RKO (cell line): ENCODE measurements around the gene LUC7L.
"Not testable (repeated sequence)": the region's sequence is repeated elsewhere in the genome, so short reads cannot be mapped to it uniquely, and the experiment has no call there.

ENCODE experiments used
- DNase-seq: peaks from one replicate; pipeline ENCODE4 v3.0.0-alpha.2; 2016; ENCODE audit warnings: low spot score

LUC7L gene

DNA sequence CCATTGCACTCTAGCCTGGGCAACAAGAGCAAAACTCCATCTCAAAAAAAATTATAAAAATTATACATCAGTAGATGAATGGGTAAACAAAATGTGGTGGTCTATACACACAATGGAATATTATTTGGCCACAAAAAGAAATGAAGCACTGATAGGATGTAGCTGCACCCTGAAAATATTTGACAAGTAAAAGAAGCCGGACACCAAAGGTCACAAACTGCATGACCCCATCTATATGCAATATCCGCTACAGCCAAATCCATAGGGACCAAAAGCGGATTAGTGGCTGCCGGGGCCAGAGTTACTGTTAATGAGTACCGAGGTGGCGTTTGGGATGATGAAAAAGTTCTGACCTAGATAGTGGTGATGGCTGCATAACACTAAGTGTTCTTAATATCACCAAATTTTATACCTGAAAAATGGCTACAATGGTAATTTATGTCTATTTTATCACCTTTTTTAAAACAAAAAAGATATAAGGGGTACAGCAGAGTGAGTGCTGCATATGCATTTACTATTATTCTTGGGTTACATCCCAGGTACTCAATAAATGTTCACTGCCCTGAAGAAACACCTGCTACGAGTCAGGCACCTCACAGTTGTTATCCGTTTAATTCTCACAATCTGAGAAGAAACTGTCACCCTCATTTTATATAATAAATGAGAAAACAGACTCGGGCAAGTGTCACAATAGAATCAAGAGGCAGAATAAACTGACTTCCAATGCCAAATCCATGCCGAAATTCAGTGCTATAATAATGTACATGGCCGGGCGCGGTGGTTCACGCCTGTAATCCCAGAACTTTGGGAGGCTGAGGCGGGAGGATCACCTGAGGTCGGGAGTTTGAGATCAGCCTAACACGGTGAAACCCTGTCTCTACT, 49.8 kb downstream of the LUC7L start:
- no peak for DNase-seq

DNA sequence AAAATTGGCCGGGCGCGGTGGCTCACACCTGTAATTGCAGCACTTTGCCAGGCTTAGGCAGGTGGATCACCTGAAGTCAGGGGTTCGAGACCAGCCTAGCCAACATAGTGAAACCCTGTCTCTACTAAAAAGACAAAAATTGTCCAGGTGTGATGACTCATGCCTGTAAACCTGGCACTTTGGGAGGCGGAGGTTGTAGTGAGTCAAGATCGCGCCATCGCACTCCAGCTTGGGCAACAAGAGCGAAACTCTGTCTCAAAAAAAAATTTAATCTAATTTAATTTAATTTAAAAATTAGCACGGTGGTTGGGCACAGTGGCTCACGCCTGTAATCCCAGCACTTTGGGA, 50.6 kb downstream of the LUC7L start:
- DNase-seq = no peak

DNA sequence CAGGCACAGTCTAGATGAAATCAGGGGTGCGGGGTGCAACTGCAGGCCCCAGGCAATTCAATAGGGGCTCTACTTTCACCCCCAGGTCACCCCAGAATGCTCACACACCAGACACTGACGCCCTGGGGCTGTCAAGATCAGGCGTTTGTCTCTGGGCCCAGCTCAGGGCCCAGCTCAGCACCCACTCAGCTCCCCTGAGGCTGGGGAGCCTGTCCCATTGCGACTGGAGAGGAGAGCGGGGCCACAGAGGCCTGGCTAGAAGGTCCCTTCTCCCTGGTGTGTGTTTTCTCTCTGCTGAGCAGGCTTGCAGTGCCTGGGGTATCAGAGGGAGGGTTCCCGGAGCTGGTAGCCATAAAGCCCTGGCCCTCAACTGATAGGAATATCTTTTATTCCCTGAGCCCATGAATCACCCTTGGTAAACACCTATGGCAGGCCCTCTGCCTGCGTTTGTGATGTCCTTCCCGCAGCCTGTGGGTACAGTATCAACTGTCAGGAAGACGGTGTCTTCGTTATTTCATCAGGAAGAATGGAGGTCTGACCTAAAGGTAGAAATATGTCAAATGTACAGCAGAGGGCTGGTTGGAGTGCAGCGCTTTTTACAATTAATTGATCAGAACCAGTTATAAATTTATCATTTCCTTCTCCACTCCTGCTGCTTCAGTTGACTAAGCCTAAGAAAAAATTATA, 51.1 kb downstream of the LUC7L start:
- no peak for DNase-seq

DNA sequence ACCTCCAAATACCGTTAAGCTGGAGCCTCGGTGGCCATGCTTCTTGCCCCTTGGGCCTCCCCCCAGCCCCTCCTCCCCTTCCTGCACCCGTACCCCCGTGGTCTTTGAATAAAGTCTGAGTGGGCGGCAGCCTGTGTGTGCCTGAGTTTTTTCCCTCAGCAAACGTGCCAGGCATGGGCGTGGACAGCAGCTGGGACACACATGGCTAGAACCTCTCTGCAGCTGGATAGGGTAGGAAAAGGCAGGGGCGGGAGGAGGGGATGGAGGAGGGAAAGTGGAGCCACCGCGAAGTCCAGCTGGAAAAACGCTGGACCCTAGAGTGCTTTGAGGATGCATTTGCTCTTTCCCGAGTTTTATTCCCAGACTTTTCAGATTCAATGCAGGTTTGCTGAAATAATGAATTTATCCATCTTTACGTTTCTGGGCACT, 51.8 kb downstream of the LUC7L start:
- DNase-seq = peak; percentile 96

DNA sequence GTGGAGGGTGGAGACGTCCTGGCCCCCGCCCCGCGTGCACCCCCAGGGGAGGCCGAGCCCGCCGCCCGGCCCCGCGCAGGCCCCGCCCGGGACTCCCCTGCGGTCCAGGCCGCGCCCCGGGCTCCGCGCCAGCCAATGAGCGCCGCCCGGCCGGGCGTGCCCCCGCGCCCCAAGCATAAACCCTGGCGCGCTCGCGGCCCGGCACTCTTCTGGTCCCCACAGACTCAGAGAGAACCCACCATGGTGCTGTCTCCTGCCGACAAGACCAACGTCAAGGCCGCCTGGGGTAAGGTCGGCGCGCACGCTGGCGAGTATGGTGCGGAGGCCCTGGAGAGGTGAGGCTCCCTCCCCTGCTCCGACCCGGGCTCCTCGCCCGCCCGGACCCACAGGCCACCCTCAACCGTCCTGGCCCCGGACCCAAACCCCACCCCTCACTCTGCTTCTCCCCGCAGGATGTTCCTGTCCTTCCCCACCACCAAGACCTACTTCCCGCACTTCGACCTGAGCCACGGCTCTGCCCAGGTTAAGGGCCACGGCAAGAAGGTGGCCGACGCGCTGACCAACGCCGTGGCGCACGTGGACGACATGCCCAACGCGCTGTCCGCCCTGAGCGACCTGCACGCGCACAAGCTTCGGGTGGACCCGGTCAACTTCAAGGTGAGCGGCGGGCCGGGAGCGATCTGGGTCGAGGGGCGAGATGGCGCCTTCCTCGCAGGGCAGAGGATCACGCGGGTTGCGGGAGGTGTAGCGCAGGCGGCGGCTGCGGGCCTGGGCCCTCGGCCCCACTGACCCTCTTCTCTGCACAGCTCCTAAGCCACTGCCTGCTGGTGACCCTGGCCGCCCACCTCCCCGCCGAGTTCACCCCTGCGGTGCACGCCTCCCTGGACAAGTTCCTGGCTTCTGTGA, 52.5 kb downstream of the LUC7L start, which contains the start of gene HBA1:
HBA1 (plus strand) TSS at position 204 of the 906 bp plus-strand sequence; CDS start at position 241, 37 bp downstream.
- not testable (repeated sequence) for DNase-seq

DNA sequence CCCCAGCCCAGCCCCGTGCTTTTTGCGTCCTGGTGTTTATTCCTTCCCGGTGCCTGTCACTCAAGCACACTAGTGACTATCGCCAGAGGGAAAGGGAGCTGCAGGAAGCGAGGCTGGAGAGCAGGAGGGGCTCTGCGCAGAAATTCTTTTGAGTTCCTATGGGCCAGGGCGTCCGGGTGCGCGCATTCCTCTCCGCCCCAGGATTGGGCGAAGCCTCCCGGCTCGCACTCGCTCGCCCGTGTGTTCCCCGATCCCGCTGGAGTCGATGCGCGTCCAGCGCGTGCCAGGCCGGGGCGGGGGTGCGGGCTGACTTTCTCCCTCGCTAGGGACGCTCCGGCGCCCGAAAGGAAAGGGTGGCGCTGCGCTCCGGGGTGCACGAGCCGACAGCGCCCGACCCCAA, 53.2 kb downstream of the LUC7L start:
- DNase-seq = not testable (repeated sequence)

DNA sequence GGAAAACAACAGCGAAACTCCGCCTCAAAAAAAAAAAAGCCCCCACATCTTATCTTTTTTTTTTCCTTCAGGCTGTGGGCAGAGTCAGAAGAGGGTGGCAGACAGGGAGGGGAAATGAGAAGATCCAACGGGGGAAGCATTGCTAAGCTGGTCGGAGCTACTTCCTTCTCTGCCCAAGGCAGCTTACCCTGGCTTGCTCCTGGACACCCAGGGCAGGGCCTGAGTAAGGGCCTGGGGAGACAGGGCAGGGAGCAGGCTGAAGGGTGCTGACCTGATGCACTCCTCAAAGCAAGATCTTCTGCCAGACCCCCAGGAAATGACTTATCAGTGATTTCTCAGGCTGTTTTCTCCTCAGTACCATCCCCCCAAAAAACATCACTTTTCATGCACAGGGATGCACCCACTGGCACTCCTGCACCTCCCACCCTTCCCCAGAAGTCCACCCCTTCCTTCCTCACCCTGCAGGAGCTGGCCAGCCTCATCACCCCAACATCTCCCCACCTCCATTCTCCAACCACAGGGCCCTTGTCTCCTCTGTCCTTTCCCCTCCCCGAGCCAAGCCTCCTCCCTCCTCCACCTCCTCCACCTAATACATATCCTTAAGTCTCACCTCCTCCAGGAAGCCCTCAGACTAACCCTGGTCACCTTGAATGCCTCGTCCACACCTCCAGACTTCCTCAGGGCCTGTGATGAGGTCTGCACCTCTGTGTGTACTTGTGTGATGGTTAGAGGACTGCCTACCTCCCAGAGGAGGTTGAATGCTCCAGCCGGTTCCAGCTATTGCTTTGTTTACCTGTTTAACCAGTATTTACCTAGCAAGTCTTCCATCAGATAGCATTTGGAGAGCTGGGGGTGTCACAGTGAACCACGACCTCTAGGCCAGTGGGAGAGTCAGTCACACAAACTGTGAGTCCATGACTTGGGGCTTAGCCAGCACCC, 54.0 kb downstream of the LUC7L start:
- no peak for DNase-seq

DNA sequence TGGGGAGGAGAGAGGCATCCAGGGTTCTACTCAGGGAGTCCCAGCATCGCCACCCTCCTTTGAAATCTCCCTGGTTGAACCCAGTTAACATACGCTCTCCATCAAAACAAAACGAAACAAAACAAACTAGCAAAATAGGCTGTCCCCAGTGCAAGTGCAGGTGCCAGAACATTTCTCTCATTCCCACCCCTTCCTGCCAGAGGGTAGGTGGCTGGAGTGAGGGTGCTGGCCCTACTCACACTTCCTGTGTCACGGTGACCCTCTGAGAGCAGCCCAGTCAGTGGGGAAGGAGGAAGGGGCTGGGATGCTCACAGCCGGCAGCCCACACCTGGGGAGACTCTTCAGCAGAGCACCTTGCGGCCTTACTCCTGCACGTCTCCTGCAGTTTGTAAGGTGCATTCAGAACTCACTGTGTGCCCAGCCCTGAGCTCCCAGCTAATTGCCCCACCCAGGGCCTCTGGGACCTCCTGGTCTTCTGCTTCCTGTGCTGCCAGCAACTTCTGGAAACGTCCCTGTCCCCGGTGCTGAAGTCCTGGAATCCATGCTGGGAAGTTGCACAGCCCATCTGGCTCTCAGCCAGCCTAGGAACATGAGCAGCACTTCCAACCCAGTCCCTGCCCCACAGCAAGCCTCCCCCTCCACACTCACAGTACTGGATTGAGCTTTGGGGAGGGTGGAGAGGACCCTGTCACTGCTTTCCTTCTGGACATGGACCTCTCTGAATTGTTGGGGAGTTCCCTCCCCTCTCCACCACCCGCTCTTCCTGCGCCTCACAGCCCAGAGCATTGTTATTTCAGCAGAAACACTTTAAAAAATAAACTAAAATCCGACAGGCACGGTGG, 55.1 kb downstream of the LUC7L start:
- DNase-seq = peak; percentile 27

DNA sequence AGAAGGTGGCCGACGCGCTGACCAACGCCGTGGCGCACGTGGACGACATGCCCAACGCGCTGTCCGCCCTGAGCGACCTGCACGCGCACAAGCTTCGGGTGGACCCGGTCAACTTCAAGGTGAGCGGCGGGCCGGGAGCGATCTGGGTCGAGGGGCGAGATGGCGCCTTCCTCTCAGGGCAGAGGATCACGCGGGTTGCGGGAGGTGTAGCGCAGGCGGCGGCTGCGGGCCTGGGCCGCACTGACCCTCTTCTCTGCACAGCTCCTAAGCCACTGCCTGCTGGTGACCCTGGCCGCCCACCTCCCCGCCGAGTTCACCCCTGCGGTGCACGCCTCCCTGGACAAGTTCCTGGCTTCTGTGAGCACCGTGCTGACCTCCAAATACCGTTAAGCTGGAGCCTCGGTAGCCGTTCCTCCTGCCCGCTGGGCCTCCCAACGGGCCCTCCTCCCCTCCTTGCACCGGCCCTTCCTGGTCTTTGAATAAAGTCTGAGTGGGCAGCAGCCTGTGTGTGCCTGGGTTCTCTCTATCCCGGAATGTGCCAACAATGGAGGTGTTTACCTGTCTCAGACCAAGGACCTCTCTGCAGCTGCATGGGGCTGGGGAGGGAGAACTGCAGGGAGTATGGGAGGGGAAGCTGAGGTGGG, 55.9 kb downstream of the LUC7L start:
- DNase-seq = not testable (repeated sequence)

DNA sequence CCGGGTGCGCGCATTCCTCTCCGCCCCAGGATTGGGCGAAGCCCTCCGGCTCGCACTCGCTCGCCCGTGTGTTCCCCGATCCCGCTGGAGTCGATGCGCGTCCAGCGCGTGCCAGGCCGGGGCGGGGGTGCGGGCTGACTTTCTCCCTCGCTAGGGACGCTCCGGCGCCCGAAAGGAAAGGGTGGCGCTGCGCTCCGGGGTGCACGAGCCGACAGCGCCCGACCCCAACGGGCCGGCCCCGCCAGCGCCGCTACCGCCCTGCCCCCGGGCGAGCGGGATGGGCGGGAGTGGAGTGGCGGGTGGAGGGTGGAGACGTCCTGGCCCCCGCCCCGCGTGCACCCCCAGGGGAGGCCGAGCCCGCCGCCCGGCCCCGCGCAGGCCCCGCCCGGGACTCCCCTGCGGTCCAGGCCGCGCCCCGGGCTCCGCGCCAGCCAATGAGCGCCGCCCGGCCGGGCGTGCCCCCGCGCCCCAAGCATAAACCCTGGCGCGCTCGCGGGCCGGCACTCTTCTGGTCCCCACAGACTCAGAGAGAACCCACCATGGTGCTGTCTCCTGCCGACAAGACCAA, 56.8 kb downstream of the LUC7L start, which contains the start of gene HBA2:
HBA2 (plus strand) TSS at position 503 of the 568 bp plus-strand sequence; CDS start at position 540, 37 bp downstream.
- DNase-seq = not testable (repeated sequence)

DNA sequence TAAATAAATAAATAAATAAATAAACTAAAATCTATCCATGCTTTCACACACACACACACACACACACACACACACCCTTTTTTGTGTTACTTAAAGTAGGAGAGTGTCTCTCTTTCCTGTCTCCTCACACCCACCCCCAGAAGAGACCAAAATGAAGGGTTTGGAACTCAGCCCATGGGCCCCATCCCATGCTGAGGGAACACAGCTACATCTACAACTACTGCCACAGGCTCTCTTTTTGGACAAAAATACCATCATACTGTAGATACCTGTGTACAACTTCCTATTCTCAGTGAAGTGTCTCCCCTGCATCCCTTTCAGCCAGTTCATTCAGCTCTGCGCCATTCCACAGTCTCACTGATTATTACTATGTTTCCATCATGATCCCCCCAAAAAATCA, 58.5 kb downstream of the LUC7L start:
- DNase-seq = no peak

DNA sequence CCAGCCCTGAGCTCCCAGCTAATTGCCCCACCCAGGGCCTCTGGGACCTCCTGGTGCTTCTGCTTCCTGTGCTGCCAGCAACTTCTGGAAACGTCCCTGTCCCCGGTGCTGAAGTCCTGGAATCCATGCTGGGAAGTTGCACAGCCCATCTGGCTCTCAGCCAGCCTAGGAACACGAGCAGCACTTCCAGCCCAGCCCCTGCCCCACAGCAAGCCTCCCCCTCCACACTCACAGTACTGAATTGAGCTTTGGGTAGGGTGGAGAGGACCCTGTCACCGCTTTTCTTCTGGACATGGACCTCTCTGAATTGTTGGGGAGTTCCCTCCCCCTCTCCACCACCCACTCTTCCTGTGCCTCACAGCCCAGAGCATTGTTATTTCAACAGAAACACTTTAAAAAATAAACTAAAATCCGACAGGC, 59.2 kb downstream of the LUC7L start:
- DNase-seq = peak; percentile 48

DNA sequence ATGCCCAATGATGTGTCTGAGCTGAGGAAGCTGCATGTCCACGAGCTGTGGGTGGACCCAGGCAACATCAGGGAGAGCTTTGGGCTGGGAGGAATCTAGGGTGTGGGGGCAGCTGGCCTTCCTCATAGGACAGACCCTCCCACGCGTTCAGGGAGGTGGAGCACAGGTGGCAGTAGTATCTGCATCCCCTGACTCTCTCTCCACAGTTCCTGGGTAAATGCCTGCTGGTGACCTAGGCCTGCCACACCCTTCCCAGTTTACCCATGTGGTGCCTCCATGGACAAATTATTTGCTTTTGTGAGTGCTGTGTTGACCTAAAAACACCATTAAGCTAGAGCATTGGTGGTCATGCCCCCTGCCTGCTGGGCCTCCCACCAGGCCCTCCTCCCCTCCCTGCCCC, 60.2 kb downstream of the LUC7L start:
- DNase-seq = no peak

DNA sequence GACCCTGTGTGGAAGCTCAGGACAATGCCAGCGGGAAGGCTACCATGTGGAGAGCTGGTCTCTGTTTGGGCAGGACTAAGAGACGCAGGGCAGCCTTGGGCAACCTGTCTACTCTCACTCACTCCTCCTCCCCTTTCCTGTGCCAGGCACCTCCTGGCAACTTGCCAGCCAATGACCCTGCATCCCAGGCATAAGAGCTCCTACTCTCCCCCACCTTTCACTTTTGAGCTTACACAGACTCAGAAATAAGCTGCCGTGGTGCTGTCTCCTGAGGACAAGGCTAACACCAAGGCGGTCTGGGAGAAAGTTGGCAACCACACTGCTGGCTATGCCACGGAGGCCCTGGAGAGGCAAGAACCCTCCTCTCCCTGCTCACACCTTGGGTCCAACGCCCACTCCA, 60.8 kb downstream of the LUC7L start:
- DNase-seq = no peak

DNA sequence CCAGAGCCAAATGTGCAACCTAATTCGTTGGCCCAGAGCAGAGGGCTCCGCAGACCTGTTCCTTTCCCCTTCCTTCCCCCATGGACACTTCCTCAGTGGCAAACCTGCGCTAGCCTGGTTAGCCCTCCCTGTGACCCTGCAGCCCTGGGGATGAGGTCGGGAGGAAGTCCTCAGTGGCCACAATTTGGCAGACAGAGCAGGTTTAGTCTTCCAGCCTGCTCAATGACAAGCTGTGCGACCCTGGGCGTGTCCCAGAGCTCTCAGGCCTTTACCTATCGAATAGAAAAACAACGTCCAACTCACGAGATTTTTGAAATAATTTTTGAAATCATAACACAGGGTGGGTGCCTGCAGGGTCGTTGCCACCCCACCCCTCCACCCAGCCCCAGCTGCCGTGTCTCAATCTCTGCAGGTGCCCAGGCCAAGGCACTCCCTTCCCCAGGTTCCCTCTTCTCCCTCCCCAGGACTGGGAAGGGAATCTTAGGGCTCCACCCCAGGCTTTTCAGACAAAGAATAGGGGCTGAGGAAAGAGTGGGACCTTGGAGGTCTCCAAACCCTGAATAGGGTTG, 62.0 kb downstream of the LUC7L start:
- no peak for DNase-seq

DNA sequence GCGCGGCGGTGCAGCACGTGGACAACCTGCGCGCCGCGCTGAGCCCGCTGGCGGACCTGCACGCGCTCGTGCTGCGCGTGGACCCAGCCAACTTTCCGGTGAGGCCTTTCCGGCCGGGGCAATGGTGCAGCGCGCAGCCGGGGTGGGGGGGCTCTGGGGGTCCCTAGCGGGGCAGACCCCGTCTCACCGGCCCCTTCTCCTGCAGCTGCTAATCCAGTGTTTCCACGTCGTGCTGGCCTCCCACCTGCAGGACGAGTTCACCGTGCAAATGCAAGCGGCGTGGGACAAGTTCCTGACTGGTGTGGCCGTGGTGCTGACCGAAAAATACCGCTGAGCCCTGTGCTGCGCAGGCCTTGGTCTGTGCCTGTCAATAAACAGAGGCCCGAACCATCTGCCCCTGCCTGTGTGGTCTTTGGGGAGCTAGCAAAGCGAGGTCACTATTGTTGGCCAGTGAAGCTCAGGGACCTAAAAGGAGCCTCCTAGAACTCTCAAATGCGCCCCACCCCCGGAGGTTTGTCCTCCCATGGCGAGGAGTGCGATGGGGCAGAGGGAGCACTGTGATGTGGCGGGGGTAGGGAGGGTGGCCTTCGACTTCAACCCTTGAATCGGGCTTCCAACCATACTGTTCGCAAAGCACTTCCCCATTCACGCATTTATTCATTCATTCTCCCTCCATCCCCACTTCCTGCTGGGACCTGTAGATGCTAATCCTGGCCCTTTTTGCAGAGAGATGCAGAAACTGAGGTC, 62.7 kb downstream of the LUC7L start:
- no peak for DNase-seq

DNA sequence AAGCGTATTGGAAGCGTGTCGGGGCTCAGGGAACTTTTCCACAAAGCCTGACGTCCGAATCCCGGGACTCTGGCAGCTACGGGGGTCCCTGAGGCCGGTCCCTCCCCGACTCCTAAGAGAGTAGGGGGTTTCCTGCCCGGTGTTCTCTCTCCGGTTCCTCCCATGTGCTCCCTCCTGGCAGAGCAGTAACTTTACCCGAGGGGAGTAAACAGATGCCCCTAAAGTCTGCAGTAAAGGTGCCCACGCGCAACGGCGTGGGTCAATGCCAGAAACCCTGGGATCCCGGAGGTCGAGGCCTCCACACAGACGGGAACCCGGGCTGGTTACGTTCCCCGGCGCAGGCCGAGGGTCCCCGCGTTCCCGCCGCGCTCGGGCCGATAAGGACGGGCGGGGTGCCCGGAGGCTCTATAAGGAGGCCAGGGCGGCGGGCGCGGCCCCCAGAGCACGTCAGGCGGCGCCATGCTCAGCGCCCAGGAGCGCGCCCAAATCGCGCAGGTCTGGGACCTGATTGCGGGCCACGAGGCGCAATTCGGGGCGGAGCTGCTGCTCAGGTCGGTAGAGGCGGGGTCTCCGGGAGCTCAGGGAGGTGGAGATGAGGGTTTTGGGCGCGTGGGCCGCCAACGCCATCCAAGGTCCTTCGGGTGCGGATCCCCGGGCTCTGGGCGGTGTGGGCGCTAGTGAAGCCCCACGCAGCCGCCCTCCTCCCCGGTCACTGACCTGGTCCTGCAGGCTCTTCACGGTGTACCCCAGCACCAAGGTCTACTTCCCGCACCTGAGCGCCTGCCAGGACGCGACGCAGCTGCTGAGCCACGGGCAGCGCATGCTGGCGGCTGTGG, 63.5 kb downstream of the LUC7L start, which contains the start of gene HBM:
HBM (plus strand) TSS at position 440 of the 836 bp plus-strand sequence; CDS start at position 460, 20 bp downstream.
- DNase-seq = no peak
